CD4-positive, CD25-positive, alpha-beta regulatory T cell (primary cell): Measurements from ENCODE around the gene DNAJC21. TPM values are rescaled to one million over a fixed set of nuclear protein-coding genes. Genes with fewer than 3 reads are reported as not detected.
"Not testable (repeated sequence)": the region's sequence is repeated elsewhere in the genome, so short reads cannot be mapped to it uniquely, and the experiment has no call there.

Experiments used
- ATAC-seq, 2 donors: fragments of 150-1000 bp; cut with Tn5 transposase; one replicate each; pipeline ENCODE4 v1.10.0; 2021; ENCODE audit warnings: low read depth in 2 of 2, moderate number of reproducible peaks in 2 of 2, moderate library complexity in 1 of 2
- DNase-seq, 3 donors: peaks; one replicate each; pipeline versions ENCODE4 v3.0.0 to v3.0.0-alpha.2; 2012 to 2022; ENCODE audit warnings: mixed read lengths in 1 of 3
- H3K27ac ChIP-seq: one replicate; pipeline ENCODE4 v1.7.0; 2013; ENCODE audit warnings: mild to moderate bottlenecking, low read length; ENCODE audit not compliant: insufficient read depth, poor library complexity, severe bottlenecking
- H3K27me3 ChIP-seq: one replicate; pipeline ENCODE4 v1.7.0; 2013; ENCODE audit warnings: low read length; ENCODE audit not compliant: control insufficient read depth, insufficient read depth
- H3K36me3 ChIP-seq: one replicate; pipeline ENCODE4 v1.7.0; 2013; ENCODE audit warnings: mild to moderate bottlenecking, low read length, moderate library complexity; ENCODE audit not compliant: control insufficient read depth, insufficient read depth
- H3K4me1 ChIP-seq: 2 replicates; pipeline ENCODE4 v1.7.0; 2013; ENCODE audit warnings: mild to moderate bottlenecking, low read length; ENCODE audit not compliant: insufficient read depth, control insufficient read depth, poor library complexity, severe bottlenecking
- H3K4me3 ChIP-seq: one replicate; pipeline ENCODE4 v1.7.0; 2013; ENCODE audit warnings: low read depth, mild to moderate bottlenecking, low read length, moderate library complexity
- H3K9me3 ChIP-seq, 2 experiments: 1 replicate in 1 of 2; 2 replicates in 1 of 2; pipeline ENCODE4 v1.7.0; 2013; ENCODE audit warnings: low read length in 2 of 2, mild to moderate bottlenecking in 1 of 2, moderate library complexity in 1 of 2; ENCODE audit not compliant: control insufficient read depth in 2 of 2
- H3K27ac Mint-ChIP-seq, 3 donors: one replicate each; pipeline ENCODE4 v1.8.0; 2020 to 2022; ENCODE audit warnings: mild to moderate bottlenecking in 3 of 3, mixed read lengths in 3 of 3, moderate library complexity in 2 of 3
- H3K27me3 Mint-ChIP-seq: one replicate; pipeline ENCODE4 v1.8.0; 2022; ENCODE audit warnings: mild to moderate bottlenecking, mixed read lengths
- H3K36me3 Mint-ChIP-seq: one replicate; pipeline ENCODE4 v1.8.0; 2020; ENCODE audit warnings: mixed read lengths
- H3K4me1 Mint-ChIP-seq, 4 donors: one replicate each; pipeline ENCODE4 v1.8.0; 2020 to 2022; ENCODE audit warnings: mixed read lengths in 4 of 4, mild to moderate bottlenecking in 1 of 4
- H3K4me3 Mint-ChIP-seq, 4 donors: one replicate each; pipeline ENCODE4 v1.8.0; 2020 to 2022; ENCODE audit warnings: mild to moderate bottlenecking in 4 of 4, mixed read lengths in 4 of 4, moderate library complexity in 3 of 4
- H3K9me3 Mint-ChIP-seq, 7 donors: one replicate each; pipeline ENCODE4 v1.8.0; 2020 to 2022; ENCODE audit warnings: mixed read lengths in 7 of 7, mild to moderate bottlenecking in 3 of 7, moderate library complexity in 2 of 7
- polyA plus RNA-seq, 4 donors: library from polyadenylated mRNA; unstranded; fragments of 300-500 nt; fragmentation: Illumina TruSeq; gene quantifications; one replicate each; pipeline ENCODE4 v1.2.3, GENCODE V29; 2021
- total RNA-seq: library from RNA; stranded (reverse); gene quantifications from one replicate; pipeline ENCODE4 v1.2.3, GENCODE V29; 2022

DNAJC21 gene
- total and polyA plus RNA-seq, 5 donors from 2014 or later, result 15.0 to 42.9 (median 19.7) TPM

GRCh38 chr5:34914671-34915138 lies 14.7 kb upstream of the DNAJC21 start:
- H3K27ac Mint-ChIP-seq, result no peak overlapping the region
- H3K9me3 Mint-ChIP-seq, result no peaks in the 10 kb centered on the region
- H3K4me3 Mint-ChIP-seq, result no peak overlapping the region
- Histone ChIP-seq H3K27ac (peak overlapping the region; percentile 89), H3K36me3 (peaks cover 27% of the 10 kb centered on the region), H3K4me3 (peak overlapping the region; percentile 96), H3K27me3 (no peaks in the 10 kb centered on the region), H3K9me3 (no peaks in the 10 kb centered on the region), H3K4me1 (peaks cover 24% of the 10 kb centered on the region)
- H3K27me3 Mint-ChIP-seq, result no peaks in the 10 kb centered on the region
- peaks cover 6 to 40% (median 19%) of the 10 kb centered on the region in 4 donors for H3K4me1 Mint-ChIP-seq
- DNase-seq, result peak in 2 of 3 donors; percentile 8 to 28
- peaks cover 16% of the 10 kb centered on the region for H3K36me3 Mint-ChIP-seq
- no peak for ATAC-seq

DNA sequence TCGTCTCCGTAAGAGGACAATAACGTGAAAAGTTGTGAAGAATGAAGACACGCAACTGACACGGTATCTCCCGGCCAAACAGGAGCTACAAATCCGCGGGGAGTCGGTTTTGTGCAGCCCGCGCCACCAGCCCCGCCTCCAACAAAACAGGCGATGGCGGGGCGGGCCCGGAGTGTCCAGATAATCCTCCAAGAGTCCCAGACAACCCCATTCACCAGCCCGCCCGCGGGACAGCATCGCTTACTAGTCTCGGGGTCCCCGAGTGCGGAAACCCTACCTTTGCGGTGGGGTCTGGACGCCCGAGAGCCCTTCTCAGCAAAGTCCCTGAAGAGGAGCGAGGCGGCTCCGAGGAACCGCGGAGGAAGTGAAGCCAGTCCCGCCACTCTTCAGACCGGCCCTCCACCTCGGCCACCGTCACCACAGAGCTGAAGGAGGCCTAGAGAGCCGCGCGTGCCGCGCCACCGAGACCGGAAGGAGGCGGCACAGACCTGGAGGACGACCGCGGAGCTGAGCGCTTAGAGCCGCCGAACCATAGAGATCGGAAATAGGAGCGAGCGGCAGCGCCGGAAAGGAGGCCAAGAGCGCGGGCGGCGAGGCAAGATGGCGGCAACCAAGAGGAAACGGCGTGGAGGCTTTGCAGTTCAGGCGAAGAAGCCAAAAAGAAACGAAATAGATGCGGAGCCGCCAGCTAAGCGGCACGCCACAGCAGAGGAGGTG lies 14.1 kb upstream of the DNAJC21 start, which contains the start of the genes BRIX1 and RAD1:
Gene BRIX1, plus strand, starts transcription at position 573 of the 717 bp plus-strand sequence. Its CDS starts 28 bp downstream, at position 601.
Gene RAD1, minus strand, starts transcription at position 366 of the 717 bp plus-strand sequence. CDS start 612 bp downstream, outside the sequence.
- peak within 1 kb of the TSS in 1 of 3 donors; percentile 79 for H3K27ac Mint-ChIP-seq
- H3K4me1 Mint-ChIP-seq, result peaks cover 6 to 40% (median 19%) of the 10 kb centered on the region in 4 donors
- no peaks in the 10 kb centered on the region for H3K9me3 Mint-ChIP-seq
- peaks cover 16% of the 10 kb centered on the region for H3K36me3 Mint-ChIP-seq
- DNase-seq, result peak; percentile 90 to 99 (median 93)
- no peaks in the 10 kb centered on the region for H3K27me3 ChIP-seq
- H3K4me1 ChIP-seq, result peaks cover 24% of the 10 kb centered on the region
- no peaks in the 10 kb centered on the region for H3K27me3 Mint-ChIP-seq
- H3K4me3 Mint-ChIP-seq, result peak within 1 kb of the TSS in 1 of 4 donors; percentile 69
- peak within 1 kb of the TSS; percentile 89 for H3K27ac ChIP-seq
- no peaks in the 10 kb centered on the region for H3K9me3 ChIP-seq
- ATAC-seq, result peak; percentile 99
- H3K4me3 ChIP-seq, result peak within 1 kb of the TSS; percentile 96
- H3K36me3 ChIP-seq, result peaks cover 26% of the 10 kb centered on the region

DNA sequence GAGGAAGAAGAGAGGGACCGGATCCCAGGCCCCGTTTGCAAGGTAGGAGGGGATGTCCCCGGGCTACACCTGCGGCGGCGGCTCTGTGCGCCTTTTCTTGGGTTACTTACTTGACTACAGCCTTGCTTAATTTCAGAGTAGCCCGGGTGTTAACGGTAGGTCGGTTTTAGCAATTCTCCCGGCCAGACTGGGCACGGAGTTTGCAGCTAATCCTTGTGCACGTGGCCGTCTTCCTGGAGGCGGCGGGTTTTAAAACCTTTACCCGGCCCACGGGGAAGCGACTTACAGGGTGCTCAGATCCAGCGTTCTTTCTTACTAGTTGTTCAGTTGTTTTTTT lies 13.5 kb upstream of the DNAJC21 start:
- H3K27me3 Mint-ChIP-seq, result no peaks in the 10 kb centered on the region
- H3K36me3 Mint-ChIP-seq, result peaks cover 16% of the 10 kb centered on the region
- peaks cover 29% of the 10 kb centered on the region for H3K36me3 ChIP-seq
- no peaks in the 10 kb centered on the region for H3K27me3 ChIP-seq
- H3K4me1 ChIP-seq, result peaks cover 24% of the 10 kb centered on the region
- H3K27ac Mint-ChIP-seq, result no peak overlapping the region
- H3K4me3 ChIP-seq, result peak overlapping the region; percentile 96
- no peaks in the 10 kb centered on the region for H3K9me3 ChIP-seq
- peaks cover 6 to 42% (median 19%) of the 10 kb centered on the region in 4 donors for H3K4me1 Mint-ChIP-seq
- H3K27ac ChIP-seq, result peak overlapping the region; percentile 89
- DNase-seq, result no peak
- H3K9me3 Mint-ChIP-seq, result no peaks in the 10 kb centered on the region
- H3K4me3 Mint-ChIP-seq, result no peak overlapping the region
- ATAC-seq, result no peak

- H3K9me3 ChIP-seq, result no peaks in the 10 kb centered on the region
- peak overlapping the region in 1 of 3 donors; percentile 79 for H3K27ac Mint-ChIP-seq
- peak overlapping the region; percentile 89 for H3K27ac ChIP-seq
- no peaks in the 10 kb centered on the region for H3K27me3 ChIP-seq
- H3K4me1 ChIP-seq, result peaks cover 24% of the 10 kb centered on the region
- peaks cover 6 to 44% (median 17%) of the 10 kb centered on the region in 4 donors for H3K4me1 Mint-ChIP-seq
- H3K36me3 ChIP-seq, result peaks cover 30% of the 10 kb centered on the region
- no peaks in the 10 kb centered on the region for H3K27me3 Mint-ChIP-seq
- no peak overlapping the region for H3K4me3 Mint-ChIP-seq
- no peaks in the 10 kb centered on the region for H3K9me3 Mint-ChIP-seq
- H3K36me3 Mint-ChIP-seq, result peaks cover 15% of the 10 kb centered on the region
- peak overlapping the region; percentile 96 for H3K4me3 ChIP-seq
- DNase-seq, result no peak
- no peak for ATAC-seq
Observed at GRCh38 chr5:34916518-34916917, 12.8 kb upstream of the DNAJC21 start.

DNA sequence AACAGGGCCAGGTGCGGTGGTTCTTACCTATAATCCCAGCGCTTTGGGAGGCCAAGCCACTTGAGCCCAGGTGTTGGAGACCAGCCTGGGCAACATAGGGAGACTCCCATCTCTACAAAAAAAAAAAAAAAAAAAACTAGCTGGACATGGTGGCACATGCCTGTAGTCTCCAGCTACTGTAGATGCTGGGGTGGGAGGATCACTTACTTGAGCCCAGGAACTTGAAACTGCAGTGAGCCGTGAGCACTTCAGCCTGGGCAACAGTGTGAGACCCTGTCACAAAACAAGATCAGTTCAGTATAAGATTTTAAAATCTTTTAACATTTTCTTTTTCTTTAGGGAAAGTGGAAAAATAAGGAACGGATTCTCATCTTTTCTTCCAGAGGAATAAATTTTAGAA lies 11.3 kb upstream of the DNAJC21 start:
- H3K36me3 ChIP-seq, result peaks cover 34% of the 10 kb centered on the region
- Mint-ChIP-seq H3K9me3 (no peaks in the 10 kb centered on the region), H3K4me3 (peak overlapping the region in 2 of 4 donors; percentile 9 to 59), H3K4me1 (peaks cover 6 to 42% (median 17%) of the 10 kb centered on the region in 4 donors), H3K27ac (peak overlapping the region in 1 of 3 donors; percentile 58), H3K36me3 (peaks cover 13% of the 10 kb centered on the region), H3K27me3 (no peaks in the 10 kb centered on the region)
- DNase-seq, result no peak
- no peak overlapping the region for H3K4me3 ChIP-seq
- no peak for ATAC-seq
- no peaks in the 10 kb centered on the region for H3K9me3 ChIP-seq
- H3K27me3 ChIP-seq, result no peaks in the 10 kb centered on the region
- H3K4me1 ChIP-seq, result peaks cover 24% of the 10 kb centered on the region
- no peak overlapping the region for H3K27ac ChIP-seq

DNA sequence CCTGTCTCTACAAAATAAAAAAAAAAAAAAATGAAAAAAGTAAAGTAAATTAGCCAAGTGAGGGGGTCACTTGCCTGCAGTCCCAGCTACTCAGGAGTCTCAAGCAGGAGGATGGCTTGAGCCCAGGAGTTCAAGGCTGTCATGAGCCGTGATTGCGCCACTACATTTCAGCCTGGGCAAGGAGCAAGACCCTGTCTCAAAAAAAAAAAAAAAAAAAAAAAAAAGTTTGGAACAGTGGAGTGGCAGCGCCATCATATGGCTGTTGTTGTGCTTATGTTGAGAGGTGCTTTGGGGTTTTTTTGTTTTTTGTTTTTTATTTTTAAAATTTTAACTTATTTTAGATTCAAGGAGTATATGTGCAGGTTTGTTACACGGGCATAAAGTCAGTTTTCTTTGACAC lies 10.3 kb upstream of the DNAJC21 start:
- Histone ChIP-seq H3K36me3 (peaks cover 44% of the 10 kb centered on the region), H3K27ac (no peak overlapping the region), H3K27me3 (no peaks in the 10 kb centered on the region), H3K9me3 (no peaks in the 10 kb centered on the region), H3K4me1 (peaks cover 21% of the 10 kb centered on the region), H3K4me3 (no peak overlapping the region)
- Mint-ChIP-seq H3K27me3 (no peaks in the 10 kb centered on the region), H3K36me3 (peaks cover 19% of the 10 kb centered on the region), H3K4me1 (peaks cover 6 to 37% (median 20%) of the 10 kb centered on the region in 4 donors), H3K27ac (no peak overlapping the region), H3K4me3 (no peak overlapping the region), H3K9me3 (no peaks in the 10 kb centered on the region)
- DNase-seq (no peak), ATAC-seq (no peak)

DNA sequence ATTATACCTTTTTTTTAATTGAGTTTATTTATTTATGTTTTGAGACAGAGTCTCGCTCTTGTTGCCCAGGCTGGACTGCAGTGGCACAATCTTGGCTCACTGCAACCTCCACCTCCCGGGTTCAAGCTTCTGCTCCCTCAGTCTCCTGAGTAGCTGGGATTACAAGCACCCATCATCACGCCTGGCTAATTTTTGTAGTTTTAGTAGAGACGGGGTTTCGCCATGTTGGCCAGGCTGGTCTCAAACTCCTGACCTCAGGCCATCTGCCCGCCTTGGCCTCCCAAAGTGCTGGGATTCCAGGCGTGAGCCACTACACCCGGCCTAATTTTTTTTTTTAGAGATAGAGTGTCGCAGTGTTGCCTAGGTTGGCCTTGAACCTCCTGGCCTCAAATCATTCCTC lies 6.1 kb upstream of the DNAJC21 start:
- Mint-ChIP-seq H3K36me3 (peaks cover 22% of the 10 kb centered on the region), H3K27ac (peak overlapping the region in 1 of 3 donors; percentile 22)
- H3K27me3 ChIP-seq, H3K27ac ChIP-seq, ATAC-seq, H3K4me1 ChIP-seq, H3K4me3 ChIP-seq, H3K9me3 Mint-ChIP-seq, H3K9me3 ChIP-seq, DNase-seq, H3K27me3 Mint-ChIP-seq, H3K4me1 Mint-ChIP-seq, H3K4me3 Mint-ChIP-seq: not testable (repeated sequence)
- H3K36me3 ChIP-seq, result peaks cover 63% of the 10 kb centered on the region
